ENCODE measurements around the gene TEX54. TPM values are rescaled to one million over a fixed set of nuclear protein-coding genes. Genes with fewer than 3 reads are reported as not detected.

Gene TEX54
- total RNA-seq, 4 donors from 2014 or later, result not detected

DNA sequence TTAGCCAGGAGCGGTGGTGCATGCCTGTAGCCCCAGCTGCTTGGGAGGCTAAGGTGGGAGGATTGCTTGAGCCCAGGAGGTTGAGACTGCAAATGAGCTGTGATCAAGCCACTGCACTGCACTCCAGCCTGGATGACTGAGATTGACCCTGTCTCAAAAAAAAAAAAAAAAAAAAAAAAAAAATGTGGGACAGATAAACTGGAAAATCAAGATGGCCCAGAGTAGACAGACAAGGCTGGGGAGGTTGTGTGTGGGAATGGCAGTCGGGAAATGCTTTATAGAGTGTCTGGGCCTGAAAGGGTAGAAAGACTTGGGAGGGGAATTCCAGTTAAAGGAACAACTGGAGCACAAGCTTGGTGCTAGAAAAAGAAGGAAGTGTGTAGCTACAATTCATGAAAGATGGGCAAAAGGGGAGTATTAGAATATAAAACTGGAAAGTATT lies 24.9 kb upstream of the TEX54 start:
- H3K36me3 ChIP-seq, result peaks cover 0 to 16% (median 4%) of the 10 kb centered on the region in 3 donors
- DNase-seq (ENCODE audit: low spot score in 2 of 2), result no peak
- TF ChIP-seq EP300 (IDR thresholded peaks at IDR 0.05) (no peak), POLR2A (IDR thresholded peaks at IDR 0.05) (no peak)
- TF ChIP-seq, protein P1, sequence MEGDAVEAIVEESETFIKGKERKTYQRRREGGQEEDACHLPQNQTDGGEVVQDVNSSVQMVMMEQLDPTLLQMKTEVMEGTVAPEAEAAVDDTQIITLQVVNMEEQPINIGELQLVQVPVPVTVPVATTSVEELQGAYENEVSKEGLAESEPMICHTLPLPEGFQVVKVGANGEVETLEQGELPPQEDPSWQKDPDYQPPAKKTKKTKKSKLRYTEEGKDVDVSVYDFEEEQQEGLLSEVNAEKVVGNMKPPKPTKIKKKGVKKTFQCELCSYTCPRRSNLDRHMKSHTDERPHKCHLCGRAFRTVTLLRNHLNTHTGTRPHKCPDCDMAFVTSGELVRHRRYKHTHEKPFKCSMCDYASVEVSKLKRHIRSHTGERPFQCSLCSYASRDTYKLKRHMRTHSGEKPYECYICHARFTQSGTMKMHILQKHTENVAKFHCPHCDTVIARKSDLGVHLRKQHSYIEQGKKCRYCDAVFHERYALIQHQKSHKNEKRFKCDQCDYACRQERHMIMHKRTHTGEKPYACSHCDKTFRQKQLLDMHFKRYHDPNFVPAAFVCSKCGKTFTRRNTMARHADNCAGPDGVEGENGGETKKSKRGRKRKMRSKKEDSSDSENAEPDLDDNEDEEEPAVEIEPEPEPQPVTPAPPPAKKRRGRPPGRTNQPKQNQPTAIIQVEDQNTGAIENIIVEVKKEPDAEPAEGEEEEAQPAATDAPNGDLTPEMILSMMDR (IDR thresholded peaks at IDR 0.05), result no peak
- peak overlapping the region in 1 of 4 donors; percentile 23 for H3K27ac ChIP-seq
- H3K9me3 ChIP-seq, result no peaks in the 10 kb centered on the region
- H3K4me1 ChIP-seq, result peaks cover 3 to 38% (median 20%) of the 10 kb centered on the region in 4 donors
- H3K4me3 ChIP-seq, result no peak overlapping the region
- 54 to 63% methylated on average over 2 of the region's 2 CpGs for WGBS, 2 donors
- no peaks in the 10 kb centered on the region for H3K27me3 ChIP-seq

DNA sequence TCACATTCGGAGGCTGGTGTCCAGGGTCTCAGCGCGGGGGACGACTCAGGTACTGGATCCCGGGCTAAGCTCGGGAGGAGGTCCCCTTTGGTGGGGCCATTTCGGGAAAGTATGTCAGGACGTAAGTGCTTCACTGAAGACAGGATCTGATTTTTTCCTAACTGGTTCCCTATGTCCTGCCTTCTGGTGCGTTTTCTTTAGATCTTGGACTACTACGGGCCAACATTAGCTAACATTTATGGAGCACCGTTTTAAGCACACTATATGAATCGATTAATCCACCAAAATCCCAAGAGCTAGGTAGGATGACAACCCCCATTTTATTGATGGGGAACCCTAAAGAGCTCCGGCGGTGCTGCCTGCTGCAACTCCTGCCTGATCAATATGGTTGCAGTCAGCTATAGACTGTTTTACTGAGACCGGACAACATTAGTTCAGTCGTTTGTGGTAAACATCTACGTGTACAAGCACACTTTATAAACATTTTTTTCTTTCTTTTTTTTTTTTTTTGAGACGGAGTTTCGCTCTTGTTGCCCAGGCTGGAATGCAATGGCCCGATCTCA lies 23.8 kb upstream of the TEX54 start:
- no peaks in the 10 kb centered on the region for H3K27me3 ChIP-seq
- peak overlapping the region; percentile 63 to 80 (median 73) for H3K4me3 ChIP-seq
- TF ChIP-seq, protein P1 (IDR thresholded peaks at IDR 0.05), result no peak
- TF ChIP-seq EP300 (IDR thresholded peaks at IDR 0.05) (no peak), POLR2A (IDR thresholded peaks at IDR 0.05) (no peak)
- peaks cover 3 to 38% (median 20%) of the 10 kb centered on the region in 4 donors for H3K4me1 ChIP-seq
- peaks cover 0 to 28% (median 4%) of the 10 kb centered on the region in 3 donors for H3K36me3 ChIP-seq
- WGBS, 2 donors, result 5 to 9% methylated on average over 20 of the region's 20 CpGs
- no peak for DNase-seq (ENCODE audit: low spot score in 2 of 2)
- H3K9me3 ChIP-seq, result no peaks in the 10 kb centered on the region
- peak overlapping the region; percentile 42 to 84 (median 70) for H3K27ac ChIP-seq

DNA sequence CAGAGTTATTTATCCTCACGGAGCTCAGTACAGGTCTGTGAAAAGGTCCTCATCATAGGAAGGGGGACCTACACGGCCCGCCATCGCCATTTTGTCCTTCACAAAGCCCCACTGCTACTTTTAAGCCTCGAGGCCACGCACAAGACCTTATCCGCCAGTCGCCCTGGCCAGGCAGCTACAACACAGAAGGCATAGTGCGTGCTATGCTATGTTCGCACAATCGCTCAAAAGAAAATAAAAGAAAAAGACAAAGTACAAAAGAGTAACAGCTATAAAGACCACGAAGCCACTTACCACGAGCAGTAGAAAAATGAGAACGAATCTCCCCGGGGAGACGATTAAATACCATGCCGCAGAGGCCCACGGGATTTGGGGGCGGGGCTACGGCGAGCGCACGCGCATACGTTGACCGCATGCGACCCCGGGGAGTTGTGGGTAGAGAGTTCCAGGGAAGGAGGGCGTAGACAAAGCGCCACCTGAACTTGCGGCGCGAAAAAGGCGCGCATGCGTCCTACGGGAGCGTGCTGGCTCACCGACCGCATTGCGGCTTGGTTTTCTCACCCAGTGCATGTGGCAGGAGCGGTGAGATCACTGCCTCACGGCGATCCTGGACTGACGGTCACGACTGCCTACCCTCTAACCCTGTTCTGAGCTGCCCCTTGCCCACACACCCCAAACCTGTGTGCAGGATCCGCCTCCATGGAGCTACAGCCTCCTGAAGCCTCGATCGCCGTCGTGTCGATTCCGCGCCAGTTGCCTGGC lies 23.1 kb upstream of the TEX54 start:
- Histone ChIP-seq H3K9me3 (no peaks in the 10 kb centered on the region), H3K4me3 (peak overlapping the region; percentile 63 to 80 (median 73)), H3K27ac (peak overlapping the region; percentile 58 to 84 (median 70)), H3K4me1 (peaks cover 3 to 38% (median 20%) of the 10 kb centered on the region in 4 donors), H3K27me3 (no peaks in the 10 kb centered on the region), H3K36me3 (peaks cover 0 to 33% (median 4%) of the 10 kb centered on the region in 3 donors)
- peak; percentile 92 to 93 for DNase-seq (ENCODE audit: low spot score in 2 of 2)
- WGBS, 2 donors, result 0 to 1% methylated on average over 52 to 53 of the region's 54 CpGs
- peak; percentile 92 to 100 for TF ChIP-seq EP300 (IDR thresholded peaks at IDR 0.05)
- TF ChIP-seq, protein P1 (IDR thresholded peaks at IDR 0.05), result peak in 2 of 5 experiments; percentile 23 to 59
- peak; percentile 85 to 94 for TF ChIP-seq POLR2A (IDR thresholded peaks at IDR 0.05)

DNA sequence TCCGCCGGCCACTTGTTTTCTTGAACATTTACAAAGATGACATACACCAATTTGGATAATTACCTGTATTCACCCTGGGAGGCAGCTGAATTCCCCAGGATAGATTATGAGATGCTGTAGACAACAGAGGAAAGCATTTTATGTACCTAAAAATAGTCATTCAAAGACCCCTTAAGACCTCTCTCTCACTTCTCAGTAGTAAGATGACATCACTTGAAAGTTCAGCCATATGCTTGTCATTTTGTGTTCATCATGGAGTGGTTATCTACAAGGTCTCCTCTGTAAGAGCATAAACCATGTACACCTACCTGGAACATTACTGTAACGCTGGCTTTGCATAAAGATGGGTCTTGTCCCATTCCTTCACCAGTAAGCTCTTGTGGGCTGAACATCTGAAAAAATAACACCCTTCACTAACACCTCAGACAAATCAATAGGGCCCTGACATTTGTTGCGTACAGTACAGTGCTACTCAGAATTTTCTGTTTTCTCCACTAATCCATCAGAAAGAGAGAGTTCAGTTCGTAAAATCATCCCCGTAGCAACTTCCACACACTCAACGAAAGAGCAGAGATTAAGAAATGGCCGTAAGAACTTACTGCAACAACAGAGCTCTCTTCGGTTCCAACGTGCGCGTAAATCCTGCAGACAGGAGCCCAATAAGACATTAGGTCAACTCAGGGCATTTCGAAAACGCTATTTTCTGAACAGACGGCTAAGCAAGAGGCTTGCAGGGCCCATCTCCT lies 22.4 kb upstream of the TEX54 start:
- H3K27ac ChIP-seq, result peak overlapping the region; percentile 58 to 84 (median 65)
- H3K4me3 ChIP-seq, result peak overlapping the region; percentile 56 to 80 (median 73)
- H3K9me3 ChIP-seq, result no peaks in the 10 kb centered on the region
- TF ChIP-seq, protein P1 (IDR thresholded peaks at IDR 0.05), result no peak
- TF ChIP-seq POLR2A (IDR thresholded peaks at IDR 0.05) (no peak), EP300 (IDR thresholded peaks at IDR 0.05) (no peak)
- no peaks in the 10 kb centered on the region for H3K27me3 ChIP-seq
- DNase-seq (ENCODE audit: low spot score in 2 of 2), result no peak
- peaks cover 3 to 38% (median 20%) of the 10 kb centered on the region in 4 donors for H3K4me1 ChIP-seq
- 2% methylated on average over 15 of the region's 15 CpGs for WGBS, 2 donors
- peaks cover 0 to 33% (median 4%) of the 10 kb centered on the region in 3 donors for H3K36me3 ChIP-seq
